Colonic mucosa (tissue), 4 donors: ENCODE measurements around the gene PNPLA5. TPM values are rescaled to one million over a fixed set of nuclear protein-coding genes. Genes with fewer than 3 reads are reported as not detected.
"Not testable (repeated sequence)": the region's sequence is repeated elsewhere in the genome, so short reads cannot be mapped to it uniquely, and the experiment has no call there.

Experiments
- DNase-seq: peaks from one replicate; pipeline ENCODE4 v3.0.0-alpha.2; 2020
- H3K27ac ChIP-seq: fragments of 200-600 bp; one replicate; pipeline ENCODE4 v1.8.0; 2021
- H3K27me3 ChIP-seq: fragments of 200-600 bp; one replicate; pipeline ENCODE4 v1.8.0; 2021
- H3K36me3 ChIP-seq: fragments of 200-600 bp; one replicate; pipeline ENCODE4 v1.8.0; 2021
- H3K4me1 ChIP-seq: fragments of 200-600 bp; one replicate; pipeline ENCODE4 v1.8.0; 2021; ENCODE audit warnings: mild to moderate bottlenecking
- H3K4me3 ChIP-seq: fragments of 200-600 bp; one replicate; pipeline ENCODE4 v1.8.0; 2021
- H3K9ac ChIP-seq, 2 donors: one replicate each; pipeline ENCODE4 v1.7.0; 2013; ENCODE audit warnings: control low read depth in 2 of 2, low read depth in 2 of 2, low read length in 2 of 2
- H3K9me3 ChIP-seq: fragments of 200-600 bp; one replicate; pipeline ENCODE4 v1.8.0; 2021
- intact Hi-C: fragments of 100-400 bp; cut with DNase I; formaldehyde crosslinking; loops from one replicate; pipeline ENCODE4 v1.14.1; 2022
- total RNA-seq, 2 donors: library from RNA; stranded (reverse); fragmentation: NEBNext Ultra II Directional in 1 of 2; extraction: Animal tissue kit (Norgen Biotek cat#: 25700) in 1 of 2; gene quantifications; one replicate each; pipeline ENCODE4 v1.2.1, GENCODE V29; 2021
- TF ChIP-seq, protein P1 (sequence below): fragments of 200-600 bp; IDR thresholded peaks from one replicate; pipeline ENCODE4 v1.8.0; 2022; ENCODE audit warnings: antibody characterized with exemption, mild to moderate bottlenecking
- donor health status: healthy.
- donor health status: DM: no; HTN: no; CAD: no.
- donor health status: DM: no; HTN: no; CAD: no.

Gene PNPLA5
- total RNA-seq, 2 donors from 2014 or later: not detected

DNA sequence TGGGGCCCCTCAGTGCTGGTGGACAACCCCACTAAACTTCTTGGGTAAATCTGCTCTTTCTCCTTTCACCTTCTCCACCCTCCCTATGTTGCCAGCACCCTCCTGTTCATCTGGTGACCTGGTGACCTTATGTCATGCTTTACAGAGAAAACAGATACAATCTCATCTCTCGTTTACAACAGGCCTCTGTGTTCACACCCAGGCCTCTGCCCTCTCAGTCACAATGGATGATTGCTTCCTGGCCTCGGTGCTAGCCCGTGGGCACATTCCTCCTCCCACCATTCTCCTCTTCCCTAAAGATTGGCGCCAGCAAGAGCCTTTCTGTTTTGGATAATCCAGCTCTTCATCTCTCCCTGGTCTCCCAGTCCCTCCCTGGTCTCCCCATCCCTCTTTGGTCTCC, 19.5 kb upstream of the PNPLA5 start:
- no peak for DNase-seq
- TF ChIP-seq, protein P1, sequence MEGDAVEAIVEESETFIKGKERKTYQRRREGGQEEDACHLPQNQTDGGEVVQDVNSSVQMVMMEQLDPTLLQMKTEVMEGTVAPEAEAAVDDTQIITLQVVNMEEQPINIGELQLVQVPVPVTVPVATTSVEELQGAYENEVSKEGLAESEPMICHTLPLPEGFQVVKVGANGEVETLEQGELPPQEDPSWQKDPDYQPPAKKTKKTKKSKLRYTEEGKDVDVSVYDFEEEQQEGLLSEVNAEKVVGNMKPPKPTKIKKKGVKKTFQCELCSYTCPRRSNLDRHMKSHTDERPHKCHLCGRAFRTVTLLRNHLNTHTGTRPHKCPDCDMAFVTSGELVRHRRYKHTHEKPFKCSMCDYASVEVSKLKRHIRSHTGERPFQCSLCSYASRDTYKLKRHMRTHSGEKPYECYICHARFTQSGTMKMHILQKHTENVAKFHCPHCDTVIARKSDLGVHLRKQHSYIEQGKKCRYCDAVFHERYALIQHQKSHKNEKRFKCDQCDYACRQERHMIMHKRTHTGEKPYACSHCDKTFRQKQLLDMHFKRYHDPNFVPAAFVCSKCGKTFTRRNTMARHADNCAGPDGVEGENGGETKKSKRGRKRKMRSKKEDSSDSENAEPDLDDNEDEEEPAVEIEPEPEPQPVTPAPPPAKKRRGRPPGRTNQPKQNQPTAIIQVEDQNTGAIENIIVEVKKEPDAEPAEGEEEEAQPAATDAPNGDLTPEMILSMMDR: no peak
- H3K9ac ChIP-seq: no peak overlapping the region
- no peaks in the 10 kb centered on the region for H3K36me3 ChIP-seq
- intact Hi-C loops: no loop called here
- H3K9me3 ChIP-seq: no peaks in the 10 kb centered on the region
- no peak overlapping the region for H3K27ac ChIP-seq
- H3K27me3 ChIP-seq: no peaks in the 10 kb centered on the region
- no peaks in the 10 kb centered on the region for H3K4me1 ChIP-seq
- H3K4me3 ChIP-seq: no peak overlapping the region

DNA sequence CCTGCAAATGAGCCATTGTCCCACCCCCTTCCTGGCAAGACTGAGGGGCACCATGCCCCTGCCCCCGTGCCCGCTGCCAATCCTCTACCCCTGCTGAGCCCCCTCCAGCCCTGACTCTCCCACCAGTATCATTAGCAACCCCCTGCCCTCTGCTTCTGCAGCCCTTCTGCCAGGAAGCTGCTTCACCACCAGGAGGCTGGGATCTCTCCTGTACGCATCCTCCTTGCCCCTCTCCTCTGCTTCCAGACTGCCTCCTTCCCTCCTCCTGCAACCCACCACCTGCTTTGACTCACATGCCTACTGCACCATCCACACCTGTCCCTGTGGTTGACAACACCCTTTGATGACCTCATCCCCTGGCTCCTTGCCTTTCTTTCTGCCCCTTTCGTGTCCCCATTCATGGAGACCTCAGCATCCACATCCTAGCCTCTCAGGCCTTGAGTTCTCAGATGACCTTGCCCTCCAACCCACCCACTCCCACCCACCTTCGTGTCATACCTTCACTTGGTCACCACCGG, 18.4 kb upstream of the PNPLA5 start:
- no peak overlapping the region for H3K27ac ChIP-seq
- no peaks in the 10 kb centered on the region for H3K9me3 ChIP-seq
- TF ChIP-seq, protein P1: no peak
- H3K9ac ChIP-seq: no peak overlapping the region
- H3K4me1 ChIP-seq: no peaks in the 10 kb centered on the region
- no peak for DNase-seq
- no peaks in the 10 kb centered on the region for H3K27me3 ChIP-seq
- H3K4me3 ChIP-seq: no peak overlapping the region
- no peaks in the 10 kb centered on the region for H3K36me3 ChIP-seq
- intact Hi-C loops: no loop called here

DNA sequence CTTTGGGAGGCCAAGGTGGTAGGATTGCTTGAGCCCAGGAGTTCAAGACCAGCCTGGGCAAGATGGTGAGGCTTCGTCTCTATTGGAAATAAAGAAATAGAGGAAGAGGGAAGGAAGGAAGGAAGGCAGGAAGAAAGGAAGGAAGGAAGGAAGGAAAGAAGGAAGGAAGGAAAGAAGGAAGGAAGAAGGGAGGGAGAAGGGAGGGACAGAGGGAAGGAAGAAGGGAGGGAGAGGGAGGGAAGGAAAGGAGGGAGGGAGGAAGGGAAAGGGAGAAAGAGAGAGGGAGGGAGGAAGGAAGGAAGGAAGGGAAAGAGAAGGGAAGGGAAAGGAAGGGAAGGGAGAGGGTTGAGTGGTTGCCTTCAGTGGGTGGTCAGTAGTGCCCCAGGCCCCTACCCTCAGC, 17.9 kb upstream of the PNPLA5 start:
- no peaks in the 10 kb centered on the region for H3K27me3 ChIP-seq
- intact Hi-C loops: loop anchor here (10.0 kb wide), 1 partner anchor 65 kb away; no protein-coding TSS in a partner anchor

DNA sequence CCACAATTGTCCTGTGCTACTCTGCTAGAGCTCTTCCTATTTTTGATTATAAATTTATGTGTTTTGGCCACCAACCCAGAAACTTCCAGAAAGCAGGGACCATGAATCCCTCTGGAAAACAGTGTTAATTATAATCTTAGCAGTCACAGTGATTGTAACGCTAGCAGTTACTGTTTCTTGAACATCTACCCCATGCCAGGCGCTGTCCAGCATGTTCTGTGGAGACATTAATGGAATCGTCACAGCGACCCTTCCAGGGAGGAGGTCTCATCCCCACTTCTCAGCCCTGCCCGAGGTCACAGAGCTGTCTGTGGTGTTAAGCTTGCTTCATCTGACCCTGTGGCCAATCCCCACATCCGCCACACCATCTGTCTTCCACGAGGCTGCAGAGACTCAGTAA, 13.9 kb upstream of the PNPLA5 start:
- intact Hi-C loops: loop anchor here (10.0 kb wide), 1 partner anchor 61 kb away; no protein-coding TSS in a partner anchor
- DNase-seq: no peak

More for the DNA sequence above, 17.9 kb upstream of the PNPLA5 start:
- DNase-seq: no peak
- H3K4me1 ChIP-seq: no peaks in the 10 kb centered on the region
- no peak overlapping the region for H3K4me3 ChIP-seq
- no peak overlapping the region for H3K27ac ChIP-seq
- H3K9ac ChIP-seq: no peak overlapping the region
- TF ChIP-seq, protein P1: no peak
- H3K36me3 ChIP-seq: no peaks in the 10 kb centered on the region
- no peaks in the 10 kb centered on the region for H3K9me3 ChIP-seq

DNA sequence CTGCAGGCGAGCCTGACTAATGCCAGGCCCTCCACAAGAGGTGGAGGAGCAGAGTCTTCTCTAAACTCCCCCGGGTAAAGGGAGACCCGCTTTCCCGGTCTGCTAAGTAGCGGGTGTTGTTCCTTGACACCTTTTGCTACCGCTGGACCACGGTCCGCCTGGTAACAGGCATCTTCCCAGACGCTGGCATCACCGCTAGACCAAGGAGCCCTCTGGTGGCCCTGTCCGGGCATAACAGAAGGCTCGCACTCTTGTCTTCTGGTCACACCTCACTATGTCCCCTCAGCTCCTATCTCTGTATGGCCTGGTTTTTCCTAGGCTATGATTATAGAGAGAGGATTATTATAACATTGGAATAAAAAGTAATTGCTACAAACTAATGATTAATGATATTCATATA, 12.6 kb upstream of the PNPLA5 start:
- not testable (repeated sequence) for H3K36me3 ChIP-seq, H3K27me3 ChIP-seq, DNase-seq, H3K4me3 ChIP-seq, H3K4me1 ChIP-seq, H3K9ac ChIP-seq, H3K27ac ChIP-seq, H3K9me3 ChIP-seq
- intact Hi-C loops: loop anchor here (10.0 kb wide), 1 partner anchor 60 kb away; no protein-coding TSS in a partner anchor

More for the DNA sequence above, 13.9 kb upstream of the PNPLA5 start:
- Histone ChIP-seq H3K36me3 (no peaks in the 10 kb centered on the region), H3K9ac (no peak overlapping the region), H3K4me3 (no peak overlapping the region), H3K9me3 (no peaks in the 10 kb centered on the region), H3K27me3 (no peaks in the 10 kb centered on the region), H3K27ac (no peak overlapping the region), H3K4me1 (no peaks in the 10 kb centered on the region)
- TF ChIP-seq, protein P1: no peak

DNA sequence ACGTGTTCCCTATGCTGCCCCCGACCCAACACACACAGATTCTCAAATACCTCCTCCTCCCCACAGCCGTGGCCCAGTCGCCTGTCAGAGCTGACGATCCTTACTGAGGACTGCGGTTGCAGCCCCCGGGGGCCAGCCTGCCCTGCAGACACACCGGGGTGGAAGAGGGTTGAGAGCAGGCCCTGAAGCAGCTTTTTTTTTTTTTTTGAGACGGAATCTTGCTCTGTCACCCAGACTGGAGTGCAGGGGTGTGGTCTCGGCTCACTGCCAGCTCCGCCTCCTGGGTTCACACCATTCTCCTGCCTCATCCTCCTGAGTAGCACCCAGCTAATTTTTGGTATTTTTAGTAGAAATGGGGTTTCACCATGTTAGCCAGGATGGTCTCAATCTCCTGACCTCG, 11.2 kb upstream of the PNPLA5 start:
- not testable (repeated sequence) for H3K4me1 ChIP-seq, H3K36me3 ChIP-seq, DNase-seq, H3K27me3 ChIP-seq, H3K9me3 ChIP-seq, H3K27ac ChIP-seq, H3K9ac ChIP-seq, H3K4me3 ChIP-seq
- intact Hi-C loops: loop anchor here (10.0 kb wide), 1 partner anchor 58 kb away; no protein-coding TSS in a partner anchor
